GM13977 (cell line): Measurements from ENCODE around the gene RPL18A.

Source experiments
- DNase-seq: peaks from one replicate; pipeline ENCODE4 v3.0.0; 2012; ENCODE audit warnings: low spot score
- in situ Hi-C: fragments of 300-500 bp; cut with MboI; formaldehyde crosslinking; loops from one replicate; pipeline ENCODE4 v1.12.0; 2022; ENCODE audit warnings: low sequenced_read_pairs, low pct_unique_long_range_greater_than_20kb, mixed read lengths, inconsistent platforms; ENCODE audit not compliant: unreplicated experiment
- TF ChIP-seq, protein P1 (sequence below): IDR thresholded peaks from 2 replicates; pipeline ENCODE4 v1.5.1; 2012; ENCODE audit warnings: mild to moderate bottlenecking, control low read depth; ENCODE audit not compliant: insufficient read depth; ENCODE audit errors: extremely low read depth, missing control alignments

RPL18A gene

GRCh38 chr19:17834350-17835181 lies 25.1 kb upstream of the RPL18A start:
- TF ChIP-seq, protein P1, sequence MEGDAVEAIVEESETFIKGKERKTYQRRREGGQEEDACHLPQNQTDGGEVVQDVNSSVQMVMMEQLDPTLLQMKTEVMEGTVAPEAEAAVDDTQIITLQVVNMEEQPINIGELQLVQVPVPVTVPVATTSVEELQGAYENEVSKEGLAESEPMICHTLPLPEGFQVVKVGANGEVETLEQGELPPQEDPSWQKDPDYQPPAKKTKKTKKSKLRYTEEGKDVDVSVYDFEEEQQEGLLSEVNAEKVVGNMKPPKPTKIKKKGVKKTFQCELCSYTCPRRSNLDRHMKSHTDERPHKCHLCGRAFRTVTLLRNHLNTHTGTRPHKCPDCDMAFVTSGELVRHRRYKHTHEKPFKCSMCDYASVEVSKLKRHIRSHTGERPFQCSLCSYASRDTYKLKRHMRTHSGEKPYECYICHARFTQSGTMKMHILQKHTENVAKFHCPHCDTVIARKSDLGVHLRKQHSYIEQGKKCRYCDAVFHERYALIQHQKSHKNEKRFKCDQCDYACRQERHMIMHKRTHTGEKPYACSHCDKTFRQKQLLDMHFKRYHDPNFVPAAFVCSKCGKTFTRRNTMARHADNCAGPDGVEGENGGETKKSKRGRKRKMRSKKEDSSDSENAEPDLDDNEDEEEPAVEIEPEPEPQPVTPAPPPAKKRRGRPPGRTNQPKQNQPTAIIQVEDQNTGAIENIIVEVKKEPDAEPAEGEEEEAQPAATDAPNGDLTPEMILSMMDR: no peak
- no peak for DNase-seq
- in situ Hi-C loops: no loop called here

GRCh38 chr19:17835182-17836006 lies 24.3 kb upstream of the RPL18A start:
- in situ Hi-C loops: no loop called here
- no peak for DNase-seq
- TF ChIP-seq, protein P1: no peak

- in situ Hi-C loops: no loop called here
- DNase-seq: no peak
- TF ChIP-seq, protein P1: no peak
Measured at GRCh38 chr19:17836530-17836929, 23.2 kb upstream of the RPL18A start.

GRCh38 chr19:17837972-17838371 lies 21.7 kb upstream of the RPL18A start:
- no peak for DNase-seq
- in situ Hi-C loops: no loop called here
- TF ChIP-seq, protein P1: no peak

GRCh38 chr19:17840019-17840418 lies 19.7 kb upstream of the RPL18A start:
- in situ Hi-C loops: no loop called here
- TF ChIP-seq, protein P1: no peak

GRCh38 chr19:17841371-17841809 lies 18.3 kb upstream of the RPL18A start:
- no peak for DNase-seq

More at GRCh38 chr19:17840019-17840418, 19.7 kb upstream of the RPL18A start:
- no peak for DNase-seq

More at GRCh38 chr19:17841371-17841809, 18.3 kb upstream of the RPL18A start:
- in situ Hi-C loops: no loop called here
- TF ChIP-seq, protein P1: no peak
